GM18498 (cell line): ENCODE measurements around the gene SH2D2A.

Source experiments
- ATAC-seq: cut with Tn5 transposase; IDR thresholded peaks from one replicate; pipeline ENCODE4 v1.9.1; 2021; ENCODE audit warnings: mild to moderate bottlenecking, moderate library complexity; ENCODE audit not compliant: unreplicated experiment

The SH2D2A gene

DNA sequence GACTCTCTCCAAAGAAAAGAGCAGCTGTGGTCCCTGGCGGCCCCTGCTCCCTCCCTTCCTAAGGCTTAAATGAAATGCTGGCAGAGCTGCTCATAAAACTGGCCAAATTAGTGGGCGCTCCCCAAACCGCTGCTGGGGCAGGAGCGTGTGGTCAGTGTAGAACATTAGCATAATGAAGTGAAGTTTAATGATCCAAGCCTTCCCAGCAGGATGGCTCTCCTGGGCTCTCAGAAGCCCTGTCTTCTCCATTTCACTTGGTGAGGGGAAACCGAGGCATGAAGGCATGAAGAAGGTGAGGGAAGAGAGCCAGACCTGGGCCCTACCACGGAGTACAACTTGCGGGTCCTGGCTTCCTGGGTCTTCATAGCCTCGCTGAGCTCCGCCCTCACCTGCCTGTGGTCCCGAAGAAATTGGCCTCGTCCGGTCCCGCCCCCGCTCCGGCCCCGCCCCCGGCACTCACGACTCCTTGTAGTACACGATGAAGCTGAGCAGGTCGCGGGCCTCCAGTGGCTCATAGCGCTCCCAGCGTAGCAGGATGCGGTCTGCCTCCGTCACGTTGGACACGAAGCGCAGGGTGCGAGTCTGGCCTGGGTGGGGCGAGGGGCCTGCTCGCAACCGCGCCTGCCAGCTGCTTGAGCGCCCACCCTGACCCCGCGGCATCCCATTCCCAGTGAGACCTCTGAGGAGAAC lies 32.0 kb upstream of the SH2D2A start:
- ATAC-seq: no peak

DNA sequence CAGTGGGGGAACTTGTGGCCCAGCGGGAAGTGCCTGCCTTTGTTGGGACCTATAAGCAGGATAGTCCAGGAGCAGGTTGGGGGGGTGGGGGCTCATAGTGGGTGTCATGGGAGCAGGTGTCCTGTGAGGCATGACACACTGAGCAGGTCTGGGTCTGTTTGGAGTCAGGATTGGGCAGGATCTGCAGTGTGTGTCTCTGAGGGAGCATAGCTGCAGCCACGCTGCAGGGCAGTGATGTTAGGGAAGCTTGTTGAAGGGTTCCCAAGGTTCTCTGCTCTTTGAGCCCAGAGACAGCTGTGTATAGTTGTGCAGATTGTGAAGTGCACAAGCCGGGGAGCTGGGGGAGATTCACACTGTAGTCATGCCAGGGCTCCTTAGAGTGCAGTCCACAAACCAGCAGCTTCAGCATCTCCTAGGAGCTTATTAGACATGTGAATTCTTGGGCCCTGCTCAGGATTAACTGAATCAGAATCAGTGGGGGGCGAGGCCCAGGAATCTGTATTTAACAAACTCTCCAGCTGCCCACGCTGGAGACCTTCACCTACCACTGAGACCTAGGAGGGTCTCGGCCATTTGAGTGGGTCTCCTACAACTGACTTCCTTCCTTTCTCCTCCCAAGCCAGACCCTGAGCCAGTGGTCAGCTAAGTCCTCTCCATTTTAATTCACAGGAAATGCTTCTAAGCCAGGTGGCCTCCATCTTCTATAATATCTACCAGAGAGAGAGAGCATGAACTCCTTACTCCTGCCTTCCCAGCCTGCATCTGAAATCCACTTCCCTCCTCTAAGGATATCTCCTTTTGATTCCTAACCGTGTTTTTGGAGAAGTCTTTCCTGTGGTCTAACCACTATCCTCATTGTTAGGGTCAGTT lies 31.2 kb upstream of the SH2D2A start:
- ATAC-seq: no peak

DNA sequence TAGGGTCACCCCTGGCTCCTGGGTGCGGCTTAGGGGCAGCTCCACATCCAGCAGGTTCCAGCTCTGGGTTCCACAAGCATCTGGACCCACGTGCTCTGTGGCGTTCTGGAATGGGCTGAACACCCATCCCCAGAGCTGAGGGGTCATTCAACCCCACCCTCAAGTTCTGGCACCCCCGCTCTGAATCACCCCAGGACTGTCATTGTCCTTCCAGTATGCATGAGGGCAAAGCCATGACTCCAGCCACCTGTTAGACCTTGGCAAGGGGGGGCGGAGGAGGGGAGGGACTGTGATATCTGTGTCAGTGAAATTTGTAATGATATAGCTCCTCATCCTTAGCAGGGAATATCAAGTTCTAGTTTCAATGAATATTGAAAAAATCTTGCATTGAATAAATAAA lies 30.0 kb upstream of the SH2D2A start:
- ATAC-seq: no peak

DNA sequence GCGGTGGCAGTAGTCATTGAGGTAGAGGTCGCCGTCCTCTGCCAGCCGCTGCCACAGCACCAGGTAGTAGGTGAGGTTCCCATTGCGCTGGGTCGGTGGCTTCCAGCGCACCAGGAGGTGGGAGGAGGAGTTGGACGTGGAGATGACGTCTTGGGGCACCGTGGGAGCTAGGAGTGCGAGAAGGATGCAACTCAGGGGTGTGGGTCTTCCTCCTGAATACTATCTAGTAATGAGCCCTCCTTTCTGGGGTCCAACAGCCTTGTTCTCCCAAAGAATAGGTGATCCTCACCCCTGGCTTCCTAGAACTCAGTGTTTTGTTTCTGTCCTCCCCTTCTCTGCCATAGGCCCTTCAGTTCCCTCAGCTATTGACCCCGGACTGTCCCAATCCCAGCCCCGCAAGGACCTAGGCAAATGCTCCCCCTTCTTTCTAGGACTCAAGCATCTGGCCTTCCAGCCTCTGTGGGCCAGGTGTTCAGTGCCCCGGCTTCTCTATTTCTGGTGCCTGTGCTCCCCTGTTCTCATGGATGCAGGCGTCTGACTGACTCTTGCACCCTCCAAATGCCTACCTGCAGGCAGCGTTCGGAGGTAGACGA lies 29.4 kb upstream of the SH2D2A start:
- ATAC-seq: no peak

DNA sequence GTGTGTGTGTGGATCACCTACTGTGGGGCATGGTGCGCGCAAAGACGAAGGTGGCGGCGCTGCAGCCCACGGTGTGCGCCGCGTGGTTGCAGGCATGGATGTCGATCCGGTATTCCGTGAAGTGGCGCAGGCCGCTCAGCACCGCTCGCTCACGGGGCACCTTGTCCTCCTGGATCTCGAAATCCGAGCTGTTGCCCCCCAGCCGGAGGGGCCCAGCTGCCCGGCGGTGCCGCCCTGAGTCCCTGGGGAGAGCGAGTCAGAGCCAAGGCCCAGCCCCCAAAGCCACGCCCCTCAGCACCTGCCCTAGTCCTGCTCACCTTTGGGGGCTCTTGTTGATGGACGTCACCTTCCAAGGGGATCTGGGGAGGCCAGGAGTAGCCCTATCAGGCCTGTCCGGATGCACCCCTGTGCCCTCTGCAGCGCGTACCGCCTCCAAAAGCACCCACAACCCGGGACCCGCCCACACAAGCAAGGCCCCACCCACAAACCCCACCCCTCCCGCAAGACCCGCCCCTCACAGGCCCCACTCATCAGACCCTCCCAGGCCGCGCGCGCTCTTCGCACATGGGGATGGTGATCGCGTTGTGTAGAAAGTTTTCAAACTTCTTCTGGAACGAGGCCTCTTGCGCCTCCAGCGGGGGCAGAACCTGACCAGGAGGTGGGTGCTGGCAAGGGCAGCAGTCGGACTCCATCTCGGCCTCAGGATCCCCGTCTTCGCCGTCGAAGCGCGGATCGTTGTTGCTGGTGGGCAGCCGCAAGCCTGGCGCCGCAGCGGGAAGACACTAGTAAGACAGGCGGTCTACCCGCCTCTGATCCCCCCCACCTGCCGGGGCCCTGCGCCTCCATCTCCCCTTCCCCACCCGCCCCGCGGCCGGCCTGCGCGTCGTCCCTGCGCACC lies 28.7 kb upstream of the SH2D2A start:
- no peak for ATAC-seq

DNA sequence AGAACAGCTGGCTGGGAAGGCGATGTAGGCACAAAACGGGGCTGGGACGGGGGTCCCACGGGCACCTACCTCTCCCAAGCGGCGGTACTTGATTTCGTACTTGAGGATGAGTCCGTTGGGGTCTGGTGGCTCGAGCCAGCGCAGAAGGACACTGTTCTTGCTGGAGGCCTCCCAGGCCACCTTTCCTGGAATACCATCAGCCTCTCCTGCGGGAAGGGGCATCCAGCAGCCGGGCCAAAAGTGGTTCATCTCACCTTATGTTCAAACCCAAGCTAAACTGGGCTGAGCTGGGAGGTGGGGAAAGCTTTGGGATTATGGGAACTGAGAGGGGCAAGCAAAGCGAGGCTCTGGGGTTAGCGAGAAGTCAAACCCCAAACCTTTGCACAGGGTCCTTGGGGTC lies 28.0 kb upstream of the SH2D2A start:
- no peak for ATAC-seq

DNA sequence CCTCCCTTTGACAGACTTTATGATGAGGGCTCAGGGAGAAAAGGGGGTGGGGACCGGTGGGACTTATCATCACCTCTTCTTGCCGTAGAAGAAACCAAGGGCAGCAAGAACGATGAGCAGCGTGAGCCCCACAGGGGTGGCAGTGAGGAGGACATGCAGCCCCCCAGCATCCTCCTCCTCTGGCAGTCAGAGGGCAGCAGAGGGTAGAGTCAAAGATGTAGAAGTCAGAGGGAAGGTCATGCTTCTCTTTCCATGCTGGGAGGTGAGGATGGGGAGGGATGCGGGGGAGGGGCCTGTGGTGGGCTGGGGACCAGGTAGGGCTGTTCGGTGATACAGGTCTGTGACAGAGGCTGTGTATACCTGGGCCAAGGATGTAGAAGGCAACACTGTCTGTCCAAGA lies 27.5 kb upstream of the SH2D2A start:
- no peak for ATAC-seq

DNA sequence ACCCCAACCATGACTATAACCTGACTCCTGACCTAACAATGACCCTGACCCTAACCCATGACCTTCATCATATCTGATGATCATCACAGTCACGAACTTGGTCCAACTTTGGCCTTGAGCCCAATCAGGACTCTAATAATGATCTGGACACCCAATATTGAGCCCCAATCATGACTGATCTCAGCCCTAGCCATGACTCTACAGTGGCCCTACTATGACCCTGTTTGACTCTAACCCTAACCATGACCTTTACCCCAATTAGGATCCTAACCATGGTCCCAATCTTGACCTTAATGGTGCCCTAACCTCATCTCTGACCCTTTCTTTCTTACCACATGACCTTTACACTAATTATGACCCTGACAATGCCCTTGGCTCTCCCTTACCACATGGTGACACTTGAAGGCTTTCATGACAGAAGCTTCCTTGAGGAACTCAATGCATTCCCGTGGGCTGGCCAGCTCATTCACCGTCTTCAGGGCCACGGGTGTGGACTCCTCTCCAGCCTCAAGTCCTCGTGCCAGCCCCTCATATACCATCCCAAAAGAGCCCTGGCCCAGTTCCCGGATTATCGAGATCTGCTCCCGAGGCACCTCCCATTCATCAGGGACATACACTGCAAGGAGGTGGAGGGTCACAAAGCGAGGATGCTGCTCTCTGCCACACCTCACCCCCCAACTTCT lies 26.1 kb upstream of the SH2D2A start:
- no peak for ATAC-seq

DNA sequence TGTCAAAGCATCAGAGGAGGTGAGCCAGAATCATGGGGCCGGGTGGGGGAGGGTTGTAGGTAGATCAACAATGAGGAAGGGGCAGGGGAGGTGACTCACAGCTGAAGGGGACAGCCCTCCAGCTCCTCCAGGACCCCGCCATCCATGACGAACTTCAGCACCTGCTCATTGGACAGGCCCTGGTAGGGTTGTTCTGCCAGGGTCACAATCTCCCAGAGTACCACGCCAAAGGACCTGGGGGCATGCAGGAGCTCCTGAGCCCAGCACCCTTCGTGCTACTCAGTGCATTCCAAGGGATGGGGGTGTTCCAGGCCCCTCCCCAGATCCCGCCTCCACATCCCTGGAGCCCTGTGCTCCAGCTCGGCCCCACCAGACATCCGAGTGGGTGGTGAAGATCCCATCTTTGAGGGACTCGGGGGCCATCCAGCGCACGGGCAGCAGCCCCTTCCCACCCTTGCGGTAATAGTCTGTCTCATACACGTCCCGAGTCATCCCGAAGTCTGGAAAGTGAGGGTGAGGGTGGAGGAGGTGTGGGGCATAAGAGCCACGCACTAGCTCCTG lies 24.7 kb upstream of the SH2D2A start:
- no peak for ATAC-seq

- no peak for ATAC-seq
Measured at GRCh38 chr1:156840898-156841279, 24.2 kb upstream of the SH2D2A start.

GRCh38 chr1:156840186-156840897 lies 23.7 kb upstream of the SH2D2A start:
- ATAC-seq: no peak

- no peak for ATAC-seq
Measured at GRCh38 chr1:156839426-156840109, 22.9 kb upstream of the SH2D2A start.

- ATAC-seq: no peak
Measured at GRCh38 chr1:156838972-156839371, 22.3 kb upstream of the SH2D2A start.

DNA sequence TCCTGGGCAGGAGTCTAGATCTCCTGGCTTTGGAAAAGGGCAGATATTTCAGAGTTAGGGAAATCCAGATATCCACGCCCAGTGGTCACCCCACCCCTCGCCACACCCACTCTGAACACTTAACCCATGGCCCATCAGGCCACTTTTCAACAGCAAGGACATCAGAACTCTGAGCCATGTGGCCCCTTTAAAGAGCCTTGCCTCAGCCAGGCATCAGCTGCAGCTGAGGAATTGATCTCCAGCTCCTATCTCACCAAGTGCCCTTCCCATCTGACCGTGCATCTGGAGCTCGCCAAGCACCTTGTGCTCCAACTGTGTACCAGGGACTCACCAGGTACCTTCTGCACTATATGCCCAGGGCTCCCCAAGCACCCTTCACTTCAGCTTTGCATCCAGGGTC lies 20.2 kb upstream of the SH2D2A start:
- no peak for ATAC-seq

- no peak for ATAC-seq
Measured at GRCh38 chr1:156836041-156836654, 19.5 kb upstream of the SH2D2A start.

GRCh38 chr1:156834322-156834721 lies 17.7 kb upstream of the SH2D2A start:
- ATAC-seq: no peak

DNA sequence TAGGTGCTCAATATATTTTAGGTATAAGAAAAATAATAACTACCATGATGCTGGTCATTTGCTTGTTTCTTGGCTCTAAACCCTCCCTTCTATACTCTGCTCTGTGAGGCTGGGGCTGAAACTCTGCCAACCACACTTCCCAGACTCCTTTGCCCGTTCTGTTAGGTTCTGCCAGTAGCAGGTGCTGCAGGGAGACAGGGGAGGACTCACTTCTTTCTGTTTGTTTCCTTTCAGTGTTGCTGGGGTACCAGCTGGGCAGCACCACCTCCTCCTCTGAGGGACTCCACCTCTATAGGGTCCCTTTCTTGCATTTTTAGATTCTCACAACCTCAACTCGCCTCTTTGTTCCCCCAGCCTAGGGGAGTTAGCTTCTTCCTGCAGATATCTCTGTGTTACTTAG lies 17.0 kb upstream of the SH2D2A start:
- no peak for ATAC-seq

DNA sequence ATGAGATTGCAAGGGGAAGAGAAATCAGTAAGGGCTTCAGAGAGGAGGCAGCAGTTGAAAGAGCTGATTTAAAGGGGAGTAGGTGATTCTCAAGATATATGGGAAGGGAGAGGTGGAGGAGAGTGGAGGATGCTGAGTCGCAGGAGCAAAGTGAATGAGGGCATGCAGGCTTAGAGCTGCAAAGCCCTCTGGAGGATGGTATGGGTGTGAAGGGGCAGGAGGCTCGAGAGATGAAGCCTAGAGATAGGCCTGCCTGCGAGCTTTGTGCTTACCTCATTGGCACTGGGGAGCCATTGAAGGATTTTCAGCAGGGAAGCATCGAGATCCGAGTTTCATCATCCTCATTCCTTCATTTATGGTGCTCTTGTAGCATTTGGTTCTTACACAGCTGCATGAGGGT lies 15.8 kb upstream of the SH2D2A start:
- ATAC-seq: no peak
